GM21367 (cell line): ENCODE data around the gene RGS2.

ENCODE experiments used
- ATAC-seq: cut with Tn5 transposase; IDR thresholded peaks from one replicate; pipeline ENCODE4 v1.9.1; 2021; ENCODE audit not compliant: unreplicated experiment

RGS2 gene

DNA sequence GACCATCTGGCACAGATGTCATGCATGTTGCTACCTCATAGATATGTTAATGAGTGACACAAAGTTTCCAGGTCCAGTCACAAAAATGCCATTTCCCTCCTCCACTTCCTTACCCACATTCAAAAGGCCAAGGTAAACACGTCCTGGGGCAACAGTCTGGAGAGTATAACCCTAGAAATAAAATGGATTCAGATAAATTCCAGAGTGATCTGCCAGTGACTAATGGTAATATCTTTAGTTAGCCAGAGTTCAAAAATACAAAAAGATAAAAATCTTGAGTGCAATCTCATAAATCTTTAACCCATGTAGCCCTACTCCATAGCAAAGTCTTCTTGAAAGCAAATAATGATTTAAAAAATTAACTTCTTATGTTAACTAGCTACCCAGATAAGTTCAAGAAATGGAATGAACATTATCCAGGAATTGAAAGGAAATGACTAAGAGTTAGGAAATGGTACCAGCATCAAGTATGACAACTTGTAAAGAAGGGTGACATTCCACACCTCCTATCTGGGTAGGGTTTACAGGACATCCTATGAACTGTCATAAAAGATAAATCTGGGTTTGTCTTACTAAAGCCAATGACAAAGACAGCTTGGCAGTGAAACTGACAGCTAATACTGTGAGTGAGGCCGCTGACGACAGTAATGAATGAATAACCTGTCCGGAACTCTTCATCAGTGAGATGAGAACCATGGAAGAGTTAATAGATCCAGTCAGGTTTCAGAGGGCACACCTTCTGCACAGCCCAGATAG is 18.1 kb downstream of the RGS2 start:
- no peak for ATAC-seq

DNA sequence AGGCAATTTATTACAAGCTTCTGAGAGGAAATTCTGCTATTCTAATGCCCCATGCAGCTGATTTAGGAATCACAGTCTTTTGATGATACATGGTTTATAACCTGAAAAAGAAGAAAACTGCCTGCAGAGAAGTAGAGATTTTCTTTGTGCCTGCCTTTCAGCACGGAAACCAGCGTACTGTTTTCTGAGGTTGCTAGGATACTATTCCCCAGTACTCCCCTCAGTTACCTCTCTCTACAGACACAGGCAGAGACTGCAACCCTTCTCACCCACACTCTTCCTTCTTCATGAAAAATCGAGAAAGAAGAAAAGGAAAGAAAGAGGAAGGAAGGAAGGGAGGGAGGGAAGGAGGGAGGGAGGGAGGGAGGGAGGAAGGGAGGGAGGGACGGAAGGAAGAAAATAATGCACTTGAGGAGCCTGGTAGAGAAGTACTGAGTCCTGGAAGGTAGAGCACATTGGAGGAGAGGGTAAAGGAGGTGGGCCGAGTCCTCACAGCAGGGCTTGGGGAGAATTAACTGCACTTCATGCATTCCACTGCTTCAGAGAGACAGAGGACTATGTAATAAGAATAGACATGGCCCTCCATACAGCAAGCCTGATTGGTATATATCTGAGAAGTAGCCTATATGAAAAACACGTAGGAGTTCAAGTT is 21.9 kb downstream of the RGS2 start:
- ATAC-seq, result no peak

DNA sequence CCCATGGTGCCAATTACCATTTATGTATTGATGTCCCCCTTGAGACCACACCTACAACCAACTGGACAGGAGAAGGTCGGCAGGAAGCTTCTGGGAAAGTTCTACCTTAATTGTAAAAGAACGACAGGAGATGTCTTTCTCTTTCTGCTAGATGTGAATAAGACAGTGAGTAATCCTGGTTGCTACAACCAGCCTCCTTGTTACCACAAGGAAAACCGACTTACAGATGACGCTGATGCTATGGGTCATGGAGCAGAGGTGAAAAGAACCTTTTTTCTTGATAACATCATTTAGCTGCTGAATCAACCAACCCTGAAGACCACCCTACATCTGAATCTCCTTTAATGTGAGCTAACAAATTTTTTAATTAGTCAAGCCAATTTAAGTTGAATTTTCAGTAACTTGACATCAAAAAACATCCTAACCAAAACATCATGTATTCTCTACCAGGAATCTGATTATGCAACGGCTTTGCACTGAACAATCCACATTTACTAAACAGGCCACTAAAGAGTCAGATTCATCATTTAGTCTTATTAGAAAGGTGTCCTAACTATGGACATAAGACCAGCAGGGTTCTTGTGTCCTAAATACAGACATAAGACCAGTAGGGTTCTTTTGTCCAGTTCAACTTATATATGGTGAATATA is 23.0 kb downstream of the RGS2 start:
- ATAC-seq, result no peak

DNA sequence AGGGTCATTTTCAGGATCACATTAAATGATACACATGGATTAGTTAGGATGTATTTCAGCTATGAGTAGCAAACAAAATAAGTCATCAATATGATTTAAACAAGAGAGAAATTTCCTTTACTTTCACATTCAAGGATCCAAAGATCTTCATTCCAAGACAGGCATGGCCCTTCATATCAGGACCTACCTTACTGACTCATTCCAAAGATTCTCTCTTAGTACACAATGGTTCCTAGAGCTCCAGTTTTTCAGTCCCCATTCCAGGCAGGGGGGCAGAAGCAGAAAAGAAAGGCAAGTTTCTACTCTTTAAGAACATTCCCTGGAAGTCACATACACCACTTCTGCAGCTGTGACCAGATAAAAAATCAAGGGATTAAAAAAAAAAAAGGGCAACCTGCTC is 23.7 kb downstream of the RGS2 start:
- ATAC-seq, result no peak

DNA sequence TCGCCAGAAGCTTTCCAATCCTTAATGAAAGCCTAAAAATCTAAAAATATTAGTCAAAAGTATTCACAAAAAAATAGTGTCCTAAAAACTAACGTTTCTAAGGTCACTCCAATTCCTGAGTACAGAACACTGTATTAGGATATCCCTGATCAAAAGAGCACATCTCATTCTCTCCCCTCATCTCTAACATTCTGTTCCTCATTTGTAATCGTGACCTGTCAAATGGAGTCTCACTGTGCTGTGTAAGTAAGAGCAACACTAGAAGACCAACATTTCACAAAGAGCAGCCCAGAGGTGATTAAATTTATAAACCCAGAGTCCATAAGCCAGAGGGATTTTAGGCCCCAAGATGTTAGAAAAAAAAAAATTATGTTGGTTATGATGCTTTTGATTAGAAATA is 26.3 kb downstream of the RGS2 start:
- ATAC-seq, result no peak

DNA sequence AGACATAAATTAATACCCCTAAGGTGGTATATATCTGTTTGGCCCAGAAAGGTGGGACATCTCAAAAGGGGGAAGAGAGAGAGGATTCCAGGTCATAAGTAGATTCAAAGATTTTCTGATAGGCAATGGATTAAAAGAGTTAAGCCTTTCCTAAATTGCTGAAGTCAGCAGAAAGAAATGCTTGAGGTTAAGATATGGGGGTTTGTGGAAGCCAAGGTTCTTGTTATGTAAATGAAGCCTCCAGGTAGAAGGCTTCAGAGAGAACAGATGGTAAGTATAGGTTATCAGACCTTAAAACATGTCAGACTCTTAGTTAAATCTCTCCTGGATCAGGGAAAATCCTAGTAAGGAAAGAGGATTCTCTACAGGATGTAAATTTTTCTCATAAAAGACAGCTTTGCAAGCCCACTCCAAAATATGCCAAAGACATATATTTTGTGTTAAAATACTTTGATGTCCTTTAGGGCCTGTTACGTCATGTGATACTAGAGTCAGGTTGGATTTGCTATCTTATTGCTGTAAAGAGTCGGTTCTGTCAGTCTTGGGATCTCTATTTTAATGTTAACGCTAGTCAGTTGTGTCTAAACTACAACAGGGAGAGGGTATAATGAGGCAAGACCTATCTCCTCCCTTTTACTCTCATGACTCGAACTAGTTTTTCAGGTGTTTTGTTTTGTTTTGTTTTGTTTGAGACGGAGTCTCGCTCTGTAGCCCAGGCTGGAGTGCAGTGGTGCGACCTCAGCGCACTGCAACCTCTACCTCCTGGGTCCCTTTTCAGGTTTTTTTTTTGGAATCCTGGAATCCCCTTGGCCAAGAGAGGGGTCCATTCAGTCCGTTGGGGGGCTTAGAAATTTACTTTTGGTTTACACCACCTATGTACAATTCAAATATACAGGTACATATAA is 30.6 kb downstream of the RGS2 start:
- no peak for ATAC-seq

- no peak for ATAC-seq
Measured at GRCh38 chr1:192844360-192844759, 35.5 kb downstream of the RGS2 start.

GRCh38 chr1:192846950-192847349 is 38.1 kb downstream of the RGS2 start:
- no peak for ATAC-seq

DNA sequence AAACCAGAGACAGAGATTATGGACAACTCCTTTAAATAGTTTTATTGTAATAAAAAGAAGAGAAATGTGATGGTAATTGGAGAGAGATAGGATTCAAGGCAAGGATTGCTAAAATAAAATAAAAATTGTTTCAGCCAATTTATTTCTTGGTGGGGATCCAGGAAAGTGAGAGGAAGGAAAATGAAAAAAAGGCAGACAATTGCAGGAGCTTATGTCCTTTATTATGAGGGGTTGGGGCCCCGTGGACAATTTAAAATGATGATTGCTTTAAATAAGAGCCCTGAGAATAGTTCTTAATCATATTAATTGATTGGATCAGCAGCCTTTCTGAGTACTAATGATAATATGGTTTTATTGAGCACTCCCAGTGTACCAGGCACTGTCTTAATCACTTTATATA is 40.2 kb downstream of the RGS2 start:
- no peak for ATAC-seq

DNA sequence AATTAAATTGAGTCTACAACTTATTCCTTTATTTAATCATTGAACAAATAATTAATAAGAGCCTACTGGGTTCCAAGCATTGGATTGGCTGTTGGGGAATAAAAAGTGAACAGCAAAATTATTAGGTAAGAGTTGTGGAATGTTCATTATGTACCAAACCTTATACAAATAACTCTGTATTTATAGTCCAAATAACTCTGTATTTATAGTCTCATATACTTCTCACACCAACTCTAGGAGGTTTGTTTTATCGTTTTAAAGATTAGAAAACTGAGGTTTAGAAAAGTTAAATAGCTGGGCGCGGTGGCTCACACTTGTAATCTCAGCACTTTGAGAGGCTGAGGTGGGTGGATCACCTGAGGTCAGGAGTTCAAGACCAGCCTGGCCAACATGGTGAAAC is 40.6 kb downstream of the RGS2 start:
- no peak for ATAC-seq

DNA sequence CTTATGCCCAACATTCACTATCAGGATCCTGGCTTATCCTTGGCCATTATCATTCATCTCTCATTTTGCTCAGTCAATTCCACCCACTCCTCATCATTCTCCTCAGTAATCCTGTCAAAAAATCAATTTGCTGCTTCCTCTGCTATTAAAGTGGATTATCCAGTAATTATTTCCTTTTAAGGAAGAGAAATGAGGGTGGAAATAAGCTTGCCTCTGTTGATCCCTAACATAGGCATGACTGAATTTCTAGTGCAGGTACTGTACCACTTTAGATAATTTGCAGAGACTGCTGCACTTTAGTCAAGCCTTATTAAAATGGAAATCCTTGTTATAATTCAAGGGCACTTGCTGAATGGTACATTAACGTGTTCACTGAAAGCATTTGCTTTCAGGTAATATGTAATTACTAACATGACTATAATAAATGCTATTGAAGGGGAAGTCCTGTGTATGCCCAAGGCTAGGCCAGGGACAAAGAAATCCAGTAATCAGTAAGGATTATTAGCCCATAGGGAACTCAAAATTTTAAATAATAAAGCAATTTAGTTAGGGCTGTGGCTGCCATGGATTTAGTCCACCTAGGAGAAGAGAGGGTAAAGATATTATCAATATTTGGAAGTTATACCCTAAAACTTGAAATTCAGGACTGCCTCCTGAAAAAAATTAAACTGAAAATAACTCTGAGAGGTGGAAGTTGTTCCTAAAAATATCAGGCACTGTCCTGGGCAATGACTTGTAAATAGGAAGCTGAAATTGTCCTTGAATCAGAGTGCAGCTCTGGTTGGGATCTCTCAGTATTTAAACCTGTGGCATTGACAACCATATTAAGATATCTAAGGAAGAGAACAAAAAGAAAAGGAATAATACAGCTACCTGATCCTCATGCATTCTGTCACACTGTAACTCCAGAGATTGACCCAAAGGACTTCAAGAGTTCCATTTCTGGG is 43.4 kb downstream of the RGS2 start:
- no peak for ATAC-seq

DNA sequence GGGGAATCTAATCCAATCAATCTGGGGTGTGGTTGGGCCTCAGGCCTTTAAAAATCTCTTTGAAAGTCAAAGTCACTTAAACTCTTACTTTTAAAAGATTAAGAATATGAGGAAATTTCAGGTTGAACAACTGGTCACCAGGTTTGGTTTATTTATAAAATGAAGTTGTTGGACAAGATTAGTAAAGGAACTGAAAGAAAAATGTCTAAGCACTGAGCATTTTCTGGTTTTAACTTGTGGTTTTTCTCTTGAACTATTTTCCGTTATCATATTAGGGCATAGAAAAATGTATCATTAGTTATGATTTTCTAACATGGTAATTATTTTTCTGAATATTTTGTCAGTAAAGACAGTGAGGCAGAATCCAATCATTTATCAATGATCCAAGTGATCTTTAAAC is 49.6 kb downstream of the RGS2 start:
- no peak for ATAC-seq

GRCh38 chr1:192859808-192860207 is 51.0 kb downstream of the RGS2 start:
- ATAC-seq, result no peak

DNA sequence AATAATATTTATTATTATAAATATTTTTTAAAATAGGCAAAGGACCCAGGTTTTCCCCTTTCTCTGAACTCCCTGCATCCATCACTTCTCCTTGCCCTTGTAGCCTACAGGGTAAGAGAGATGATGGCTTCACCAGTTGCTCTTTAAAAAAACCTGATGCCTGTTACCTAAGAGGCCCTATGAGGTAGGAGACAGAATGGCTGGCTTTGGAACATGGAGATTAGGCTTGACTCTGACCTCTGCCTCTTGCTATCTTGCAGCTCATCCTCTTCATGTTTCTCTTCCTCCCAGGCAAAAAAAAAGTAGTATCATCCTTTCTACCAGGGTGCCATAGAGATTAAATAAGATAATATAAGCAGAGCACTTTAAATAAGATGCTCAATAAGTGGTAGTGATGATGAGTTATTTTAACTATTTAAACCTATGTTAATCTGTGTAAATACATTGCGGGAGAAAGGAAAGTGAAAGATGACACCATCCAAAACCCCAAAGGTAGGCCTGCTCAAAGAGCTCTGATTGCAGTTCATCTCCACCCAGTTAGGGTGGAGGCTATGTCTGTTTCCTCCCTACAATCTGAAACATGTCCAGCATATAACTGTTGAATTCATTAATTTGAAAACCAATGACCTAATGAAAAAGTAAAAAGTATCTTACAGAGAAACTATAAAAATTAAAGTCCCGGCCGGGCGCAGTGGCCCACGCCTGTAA is 51.8 kb downstream of the RGS2 start:
- ATAC-seq, result no peak

- no peak for ATAC-seq
Measured at GRCh38 chr1:192861860-192862259, 53.0 kb downstream of the RGS2 start.
